Loucy (cell line): ENCODE measurements around the gene PPP3CB.

ENCODE experiments used
- H2AFZ ChIP-seq: fragments of 200-600 bp; sonication (generic); 2 replicates; pipeline ENCODE4 v1.6.0; 2016; ENCODE audit warnings: antibody characterized with exemption, mild to moderate bottlenecking, low read length, moderate library complexity
- H3F3A ChIP-seq: fragments of 200-600 bp; 2 replicates; pipeline ENCODE4 v1.6.0; 2016; ENCODE audit warnings: antibody characterized with exemption, low read depth, mild to moderate bottlenecking
- H3K27me3 ChIP-seq: fragments of 200-600 bp; sonication (generic); 2 replicates; pipeline ENCODE4 v1.6.1; 2014; ENCODE audit warnings: low read length, mild to moderate bottlenecking; ENCODE audit not compliant: insufficient read depth, poor library complexity, severe bottlenecking
- H3K36me3 ChIP-seq: fragments of 200-600 bp; sonication (generic); 2 replicates; pipeline ENCODE4 v1.6.1; 2016; ENCODE audit warnings: low read length; ENCODE audit not compliant: insufficient read depth
- H3K4me1 ChIP-seq: fragments of 200-600 bp; sonication (generic); 2 replicates; pipeline ENCODE4 v1.5.1; 2014; ENCODE audit warnings: low read length, mild to moderate bottlenecking; ENCODE audit not compliant: insufficient read depth, poor library complexity, severe bottlenecking
- H3K4me2 ChIP-seq: fragments of 200-600 bp; sonication (generic); 2 replicates; pipeline ENCODE4 v1.6.0; 2014; ENCODE audit warnings: antibody characterized with exemption, low read length, low read depth, mild to moderate bottlenecking; ENCODE audit not compliant: poor library complexity, severe bottlenecking
- H3K4me3 ChIP-seq: fragments of 200-600 bp; sonication (generic); 2 replicates; pipeline ENCODE4 v1.5.1; 2014; ENCODE audit warnings: low read length, mild to moderate bottlenecking, mixed read lengths; ENCODE audit not compliant: poor library complexity, severe bottlenecking
- H3K79me2 ChIP-seq: fragments of 200-600 bp; sonication (generic); 2 replicates; pipeline ENCODE4 v1.6.1; 2014; ENCODE audit warnings: low read length; ENCODE audit not compliant: insufficient read depth
- H3K9ac ChIP-seq: fragments of 200-600 bp; sonication (generic); 2 replicates; pipeline ENCODE4 v1.6.0; 2014; ENCODE audit warnings: mild to moderate bottlenecking, low read depth, low read length, moderate library complexity; ENCODE audit not compliant: poor library complexity, severe bottlenecking
- H3K9me2 ChIP-seq: fragments of 200-600 bp; sonication (generic); replicated peaks from 2 replicates; pipeline ENCODE4 v1.6.1; 2016; ENCODE audit warnings: low read depth, low read length, mixed read lengths
- H3K9me3 ChIP-seq: fragments of 200-600 bp; sonication (generic); 2 replicates; pipeline ENCODE4 v1.6.1; 2014; ENCODE audit warnings: mild to moderate bottlenecking, antibody characterized with exemption, low read length, low read depth; ENCODE audit not compliant: insufficient read depth
- H4K20me1 ChIP-seq: fragments of 200-600 bp; sonication (generic); 2 replicates; pipeline ENCODE4 v1.6.0; 2014; ENCODE audit warnings: antibody characterized with exemption, low read length, mild to moderate bottlenecking; ENCODE audit not compliant: insufficient read depth, poor library complexity, severe bottlenecking
- EZH2phosphoT487 ChIP-seq: fragments of 200-600 bp; IDR thresholded peaks from 2 replicates; pipeline ENCODE4 v1.6.1; 2018; ENCODE audit warnings: antibody characterized with exemption, mild to moderate bottlenecking, moderate library complexity, borderline replicate concordance
- TF ChIP-seq, protein P1 (sequence below): fragments of 200-600 bp; sonication (generic); conservative IDR thresholded peaks from 2 replicates; pipeline ENCODE4 v1.5.1; 2014; ENCODE audit warnings: mild to moderate bottlenecking, antibody characterized with exemption, low read length

Gene PPP3CB

DNA sequence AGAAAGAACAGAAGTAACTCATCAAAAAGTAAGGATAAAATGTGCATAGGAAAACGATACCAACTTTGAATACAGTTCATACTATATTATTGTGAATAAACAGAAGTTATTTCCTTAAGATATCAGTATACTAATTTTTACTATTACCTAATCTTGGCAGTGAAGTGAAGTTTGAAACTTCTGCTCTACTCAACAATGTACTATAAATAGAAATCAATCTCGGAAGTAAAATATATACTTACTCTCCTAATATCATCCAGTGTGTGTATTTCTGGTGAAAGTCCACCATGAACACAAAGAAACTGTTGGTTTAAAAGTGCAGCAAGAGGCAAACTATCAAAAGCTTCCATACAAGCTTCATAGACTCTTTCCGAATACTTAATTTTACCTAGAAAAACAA is 24.6 kb downstream of the PPP3CB start:
- H3K36me3 ChIP-seq = peaks cover 56% of the 10 kb centered on the region; the same call in 1 of the 2 replicates

DNA sequence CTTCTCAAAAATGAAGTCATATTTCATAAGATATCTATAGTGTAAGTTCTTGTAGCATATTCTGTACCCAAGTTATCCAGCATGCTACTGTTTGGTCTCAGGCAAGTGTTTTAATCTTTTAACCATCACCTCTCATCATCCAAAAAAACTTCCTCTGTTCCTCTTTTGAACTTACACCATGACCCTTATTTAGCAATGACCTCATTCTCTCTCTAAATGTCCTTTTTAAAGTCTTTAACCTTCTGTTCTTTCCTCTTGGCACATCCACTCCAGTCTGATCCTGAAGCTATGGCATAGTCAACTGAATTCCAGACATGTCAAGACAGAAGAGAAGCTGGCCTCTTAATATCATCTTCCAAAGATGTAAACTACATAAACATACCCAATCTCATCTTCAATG is 26.2 kb downstream of the PPP3CB start:
- H3K79me2 ChIP-seq = no peaks in the 10 kb centered on the region
- no peak overlapping the region for H3K4me3 ChIP-seq
- H2AFZ ChIP-seq = no peak overlapping the region
- no peaks in the 10 kb centered on the region for H3K4me1 ChIP-seq
- no peaks in the 10 kb centered on the region for H4K20me1 ChIP-seq
- H3K9me3 ChIP-seq = no peaks in the 10 kb centered on the region
- H3K9ac ChIP-seq = no peak overlapping the region
- no peaks in the 10 kb centered on the region for H3K27me3 ChIP-seq
- no peaks in the 10 kb centered on the region for H3K9me2 ChIP-seq
- TF ChIP-seq, protein P1, sequence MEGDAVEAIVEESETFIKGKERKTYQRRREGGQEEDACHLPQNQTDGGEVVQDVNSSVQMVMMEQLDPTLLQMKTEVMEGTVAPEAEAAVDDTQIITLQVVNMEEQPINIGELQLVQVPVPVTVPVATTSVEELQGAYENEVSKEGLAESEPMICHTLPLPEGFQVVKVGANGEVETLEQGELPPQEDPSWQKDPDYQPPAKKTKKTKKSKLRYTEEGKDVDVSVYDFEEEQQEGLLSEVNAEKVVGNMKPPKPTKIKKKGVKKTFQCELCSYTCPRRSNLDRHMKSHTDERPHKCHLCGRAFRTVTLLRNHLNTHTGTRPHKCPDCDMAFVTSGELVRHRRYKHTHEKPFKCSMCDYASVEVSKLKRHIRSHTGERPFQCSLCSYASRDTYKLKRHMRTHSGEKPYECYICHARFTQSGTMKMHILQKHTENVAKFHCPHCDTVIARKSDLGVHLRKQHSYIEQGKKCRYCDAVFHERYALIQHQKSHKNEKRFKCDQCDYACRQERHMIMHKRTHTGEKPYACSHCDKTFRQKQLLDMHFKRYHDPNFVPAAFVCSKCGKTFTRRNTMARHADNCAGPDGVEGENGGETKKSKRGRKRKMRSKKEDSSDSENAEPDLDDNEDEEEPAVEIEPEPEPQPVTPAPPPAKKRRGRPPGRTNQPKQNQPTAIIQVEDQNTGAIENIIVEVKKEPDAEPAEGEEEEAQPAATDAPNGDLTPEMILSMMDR = no peak
- TF ChIP-seq EZH2phosphoT487 = no peak
- no peak overlapping the region for H3K4me2 ChIP-seq
- no peaks in the 10 kb centered on the region for H3F3A ChIP-seq
- peaks cover 53% of the 10 kb centered on the region; the same call in 1 of the 2 replicates for H3K36me3 ChIP-seq

More for the DNA sequence above, 24.6 kb downstream of the PPP3CB start:
- no peaks in the 10 kb centered on the region for H3K79me2 ChIP-seq
- H3K4me1 ChIP-seq = no peaks in the 10 kb centered on the region
- no peaks in the 10 kb centered on the region for H3K9me3 ChIP-seq
- no peaks in the 10 kb centered on the region for H3K27me3 ChIP-seq
- no peak overlapping the region for H3K9ac ChIP-seq
- H3K9me2 ChIP-seq = no peaks in the 10 kb centered on the region
- H3K4me2 ChIP-seq = no peak overlapping the region
- H4K20me1 ChIP-seq = no peaks in the 10 kb centered on the region
- no peaks in the 10 kb centered on the region for H3F3A ChIP-seq
- no peak overlapping the region for H3K4me3 ChIP-seq
- no peak overlapping the region for H2AFZ ChIP-seq
- TF ChIP-seq, protein P1 = no peak
- no peak for TF ChIP-seq EZH2phosphoT487

DNA sequence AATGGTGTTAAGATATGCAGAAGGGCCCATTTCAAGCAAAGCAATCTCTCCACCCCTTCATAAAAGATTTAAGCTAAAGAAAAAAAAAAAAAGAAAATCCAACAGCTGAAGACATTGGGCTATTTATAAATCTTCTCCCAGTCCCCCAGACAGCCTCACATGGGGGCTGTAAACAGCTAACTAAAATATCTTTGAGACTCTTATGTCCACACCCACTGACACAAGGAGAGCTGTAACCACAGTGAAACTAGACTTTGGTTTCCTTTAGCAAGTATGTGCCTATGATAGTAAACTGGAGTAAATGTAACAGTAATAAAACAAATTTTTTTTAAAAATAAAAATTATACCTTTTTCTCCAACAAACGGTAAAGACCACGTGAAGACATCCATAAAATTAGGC is 28.6 kb downstream of the PPP3CB start:
- no peak overlapping the region for H3K4me2 ChIP-seq

More for the DNA sequence above, 28.6 kb downstream of the PPP3CB start:
- Histone ChIP-seq H3F3A (no peaks in the 10 kb centered on the region), H3K27me3 (no peaks in the 10 kb centered on the region), H3K36me3 (peaks cover 51% of the 10 kb centered on the region; the same call in 1 of the 2 replicates), H3K9me3 (no peaks in the 10 kb centered on the region), H3K9me2 (no peaks in the 10 kb centered on the region), H3K4me1 (no peaks in the 10 kb centered on the region), H3K79me2 (no peaks in the 10 kb centered on the region), H3K9ac (no peak overlapping the region), H2AFZ (no peak overlapping the region), H4K20me1 (no peaks in the 10 kb centered on the region), H3K4me3 (no peak overlapping the region)
- TF ChIP-seq, protein P1 = no peak
- no peak for TF ChIP-seq EZH2phosphoT487
